Endometrium (tissue), 2 donors: ENCODE measurements around the gene KCNK15.

Experiments used
- FAIRE-seq: peaks from 2 replicates; lab custom pipeline; 2012; peaks lifted over from hg19 to GRCh38; lab: Jason Lieb, UNC
- donor health status: control.
- donor health status: control.

Gene KCNK15

DNA sequence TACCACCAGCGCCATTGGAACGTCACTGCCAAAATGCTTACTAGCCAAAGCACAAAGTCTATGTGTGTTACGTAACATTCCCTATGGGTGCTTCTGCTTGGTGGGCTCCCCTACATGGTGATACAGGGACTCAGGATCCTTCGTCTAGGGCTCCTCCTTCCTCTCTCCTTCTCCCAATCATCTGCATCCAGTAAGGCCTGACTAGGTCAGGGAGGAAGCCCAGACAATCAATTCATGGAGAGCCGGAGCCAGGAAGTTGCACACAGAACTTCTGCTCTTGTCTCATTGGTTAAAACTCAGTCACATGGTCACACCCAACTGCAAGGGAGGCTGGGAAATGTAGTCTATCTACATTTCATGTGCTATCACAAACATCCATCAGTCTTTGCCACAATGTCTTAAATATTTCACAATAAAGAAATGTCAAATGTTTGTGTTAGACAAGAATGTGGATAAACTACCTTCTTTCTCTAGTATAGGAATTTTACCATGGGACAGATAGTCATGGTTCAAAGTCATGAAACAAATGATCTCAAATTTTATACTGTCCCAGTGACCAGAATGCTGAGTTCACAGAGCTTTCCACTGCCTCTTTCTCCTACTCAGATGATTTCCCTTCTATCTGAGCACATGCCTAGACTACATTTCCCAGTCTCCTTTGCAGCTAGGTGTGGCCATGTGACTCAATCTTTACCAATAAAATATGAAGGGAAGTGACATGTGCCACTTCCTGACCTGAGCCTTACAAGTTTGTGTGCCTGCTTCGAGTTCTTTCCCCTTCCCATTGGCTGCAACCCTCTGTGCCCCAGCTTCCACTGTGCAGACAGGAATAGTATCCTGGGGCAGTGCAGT is 9.3 kb upstream of the KCNK15 start:
- peak; percentile 82 for FAIRE-seq

GRCh38 chr20:44737116-44737515 is 8.5 kb upstream of the KCNK15 start:
- no peak for FAIRE-seq

DNA sequence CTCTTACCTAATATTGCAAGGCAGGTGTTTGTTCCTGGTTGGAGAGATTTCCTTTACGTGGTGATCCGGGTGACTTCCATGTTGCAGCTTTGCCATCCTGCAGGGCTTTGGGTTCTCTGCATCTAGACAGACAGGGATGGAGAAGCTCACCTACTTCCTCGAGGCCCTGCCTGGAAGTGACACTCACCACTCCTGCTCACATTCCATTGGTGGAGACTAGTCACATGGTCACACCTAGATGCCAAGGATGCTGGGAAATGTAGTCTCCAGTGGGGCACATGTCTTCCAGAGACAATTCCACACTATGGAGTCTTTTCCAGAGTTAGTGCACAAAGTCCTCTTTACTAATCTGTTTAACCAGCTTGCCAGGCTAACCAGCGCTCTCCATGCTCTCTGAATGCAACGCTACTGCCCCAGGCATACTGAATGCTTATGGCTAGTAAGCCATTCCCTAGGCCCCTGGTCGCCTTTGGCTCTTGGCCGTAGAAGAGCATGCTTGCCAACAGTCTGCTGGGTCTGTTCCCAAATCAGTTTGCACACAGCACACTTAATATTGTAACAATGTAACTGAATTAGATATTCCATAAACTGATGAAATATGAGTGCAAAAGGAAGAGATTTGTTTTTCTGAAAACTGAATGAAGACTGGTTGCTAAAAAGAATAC is 6.7 kb upstream of the KCNK15 start:
- FAIRE-seq: no peak

DNA sequence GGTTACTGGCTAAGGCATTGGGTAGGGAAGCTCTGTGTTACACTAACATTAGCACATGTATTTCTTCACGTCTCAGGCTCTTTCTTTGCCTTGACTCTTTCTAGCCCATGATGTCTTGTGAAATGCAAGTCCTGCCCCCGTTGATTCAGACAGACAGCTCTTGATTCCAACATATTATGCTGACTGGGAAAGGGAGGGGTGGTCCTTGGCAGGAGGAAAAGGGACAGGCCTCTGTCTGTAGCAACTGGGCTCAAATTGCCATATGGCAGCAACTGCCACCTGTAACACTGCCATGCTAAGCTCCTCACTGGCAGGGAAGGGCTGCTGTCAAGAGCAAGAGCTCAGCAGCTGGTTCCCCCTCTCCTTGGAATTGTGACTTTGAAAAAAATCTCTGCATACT is 5.7 kb upstream of the KCNK15 start:
- no peak for FAIRE-seq

DNA sequence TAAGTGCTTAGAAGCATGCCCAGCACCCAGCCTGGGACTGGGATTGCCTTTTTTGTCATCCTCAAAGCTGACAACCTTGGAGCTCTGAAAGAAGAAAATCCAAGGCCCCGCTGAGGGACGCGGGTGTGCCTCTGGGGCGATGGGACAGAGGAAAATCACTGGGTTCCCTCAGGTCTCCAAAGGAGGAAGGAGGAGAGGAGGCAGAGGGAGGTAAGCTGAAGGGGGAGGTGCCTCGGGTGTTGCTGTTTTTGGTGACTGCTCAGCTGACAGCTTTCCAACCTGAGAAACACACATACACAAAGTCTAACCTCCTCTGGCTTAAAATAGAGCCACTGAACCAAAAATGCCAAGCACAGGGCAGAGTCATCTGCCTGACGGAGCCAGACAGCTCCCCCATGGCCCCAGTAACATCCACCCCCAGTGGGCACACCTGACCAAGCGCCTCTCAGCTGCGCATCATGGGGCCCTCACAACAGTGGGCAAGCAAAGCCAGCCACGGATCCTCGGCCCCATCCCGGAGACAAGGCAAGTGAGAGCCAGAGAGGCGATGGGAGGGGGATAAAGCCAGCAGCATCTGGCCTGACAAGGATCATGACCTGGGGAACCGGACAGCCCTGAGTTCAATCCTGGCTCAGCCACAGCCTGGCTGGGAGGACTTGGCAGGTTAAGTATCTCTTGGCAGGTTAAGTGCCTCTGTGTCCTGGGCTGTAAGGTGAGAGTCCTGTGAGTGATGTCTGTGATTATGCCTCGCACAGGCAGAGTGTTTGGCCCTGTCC is 3.2 kb upstream of the KCNK15 start:
- no peak for FAIRE-seq

GRCh38 chr20:44743080-44743701 is 2.5 kb upstream of the KCNK15 start:
- FAIRE-seq: no peak

GRCh38 chr20:44743916-44744655 is 1.6 kb upstream of the KCNK15 start:
- no peak for FAIRE-seq

GRCh38 chr20:44745122-44745597 is 505 bp upstream of the KCNK15 start:
- FAIRE-seq: no peak

- no peak for FAIRE-seq
Measured at GRCh38 chr20:44746367-44747165, 901 bp downstream of the KCNK15 start.

DNA sequence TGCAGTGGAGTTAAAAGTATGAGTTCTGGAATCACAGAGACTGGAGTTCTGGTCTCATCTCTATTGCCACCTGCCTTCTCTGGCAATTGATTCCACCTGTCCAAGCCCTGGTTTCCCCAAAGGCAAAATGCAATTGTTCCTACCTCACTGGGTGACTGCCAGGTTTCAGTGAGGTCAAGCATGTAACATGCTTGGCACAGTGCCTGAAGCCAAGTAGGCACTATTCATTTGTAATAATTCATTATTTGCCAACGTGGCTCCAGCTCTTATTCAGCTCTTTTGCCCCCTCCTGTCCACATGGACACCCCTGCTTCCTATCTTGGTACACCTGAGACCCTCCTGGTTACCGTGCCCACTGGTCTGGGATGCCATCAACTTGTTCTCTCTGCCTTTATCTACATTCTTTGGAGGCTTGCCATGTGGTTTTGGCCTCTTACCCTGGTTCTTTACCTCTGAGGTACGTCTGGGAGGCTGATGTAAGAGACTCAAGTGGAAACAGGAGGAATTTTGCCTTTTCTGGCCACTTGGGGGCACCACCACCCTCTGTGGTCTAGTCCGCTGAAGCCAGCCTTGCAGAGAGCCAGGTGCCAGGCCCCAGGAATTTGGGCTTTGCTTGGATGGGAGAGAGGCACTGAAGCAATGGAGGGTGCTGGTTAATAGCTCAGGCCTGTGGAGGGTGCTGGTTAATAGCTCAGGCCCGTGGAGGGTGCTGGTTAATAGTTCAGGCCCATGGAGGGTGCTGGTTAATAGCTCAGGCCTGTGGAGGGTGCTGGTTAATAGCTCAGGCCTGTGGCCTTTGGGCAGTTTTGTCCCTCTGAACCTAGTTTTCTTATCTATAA is 1.7 kb downstream of the KCNK15 start:
- FAIRE-seq: no peak

- no peak for FAIRE-seq
Measured at GRCh38 chr20:44748005-44748370, 2.3 kb downstream of the KCNK15 start.

- FAIRE-seq: no peak
Measured at GRCh38 chr20:44750081-44750805, 4.6 kb downstream of the KCNK15 start.

GRCh38 chr20:44752099-44752931 is 6.7 kb downstream of the KCNK15 start:
- no peak for FAIRE-seq

- FAIRE-seq: no peak
Measured at GRCh38 chr20:44754554-44754953, 8.9 kb downstream of the KCNK15 start.

DNA sequence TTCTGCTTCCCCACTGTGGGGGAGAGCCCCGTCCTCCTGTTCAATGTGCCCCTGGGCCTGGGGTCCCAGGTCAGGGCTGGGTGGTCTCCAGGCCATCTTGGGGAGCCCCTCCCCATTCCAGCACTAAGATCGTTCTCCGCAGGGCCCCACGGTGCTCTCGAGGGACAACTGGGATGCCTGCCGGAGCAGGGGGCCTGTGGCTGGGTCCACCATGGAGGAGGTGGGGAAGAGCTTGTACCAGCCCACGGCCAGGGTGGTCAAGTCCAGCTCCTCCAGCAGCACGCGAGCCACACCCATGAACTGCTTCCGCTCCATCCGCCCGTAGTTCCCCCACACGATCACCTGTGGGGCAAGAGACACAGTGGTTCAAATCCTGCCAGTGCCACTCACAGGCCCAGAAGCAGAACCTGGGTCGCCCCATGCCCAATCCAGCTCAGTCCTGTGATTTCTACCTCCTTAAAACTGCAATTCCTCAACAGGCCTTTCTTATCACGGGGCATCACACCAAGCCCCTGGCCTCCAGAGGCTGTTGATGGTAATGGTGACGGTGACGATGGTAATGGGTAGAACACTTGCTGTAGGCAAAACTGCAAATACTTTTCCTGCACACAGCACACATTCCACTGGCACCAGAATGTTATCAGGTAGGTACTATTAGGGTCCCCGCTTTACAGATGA is 10.5 kb downstream of the KCNK15 start:
- no peak for FAIRE-seq

DNA sequence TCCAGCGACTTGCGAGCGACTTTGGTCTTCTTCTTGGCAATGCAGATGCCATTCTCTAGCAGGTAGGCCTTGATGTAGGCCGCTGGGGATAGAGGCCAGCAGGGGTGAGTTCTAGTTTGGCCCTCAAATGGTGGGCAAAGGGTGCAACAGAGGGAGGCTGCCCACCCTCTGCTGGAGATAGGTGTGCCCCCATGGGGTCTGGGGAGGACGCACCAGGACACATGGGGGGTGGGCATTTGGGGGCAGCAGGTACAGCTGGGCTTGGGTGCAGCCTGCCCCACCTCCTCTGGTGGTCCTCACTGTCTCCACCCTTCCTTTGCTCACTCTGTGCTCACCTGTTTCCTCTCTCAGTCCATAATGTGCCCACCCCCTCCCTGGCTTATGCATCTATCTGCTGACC is 11.3 kb downstream of the KCNK15 start:
- FAIRE-seq: no peak

DNA sequence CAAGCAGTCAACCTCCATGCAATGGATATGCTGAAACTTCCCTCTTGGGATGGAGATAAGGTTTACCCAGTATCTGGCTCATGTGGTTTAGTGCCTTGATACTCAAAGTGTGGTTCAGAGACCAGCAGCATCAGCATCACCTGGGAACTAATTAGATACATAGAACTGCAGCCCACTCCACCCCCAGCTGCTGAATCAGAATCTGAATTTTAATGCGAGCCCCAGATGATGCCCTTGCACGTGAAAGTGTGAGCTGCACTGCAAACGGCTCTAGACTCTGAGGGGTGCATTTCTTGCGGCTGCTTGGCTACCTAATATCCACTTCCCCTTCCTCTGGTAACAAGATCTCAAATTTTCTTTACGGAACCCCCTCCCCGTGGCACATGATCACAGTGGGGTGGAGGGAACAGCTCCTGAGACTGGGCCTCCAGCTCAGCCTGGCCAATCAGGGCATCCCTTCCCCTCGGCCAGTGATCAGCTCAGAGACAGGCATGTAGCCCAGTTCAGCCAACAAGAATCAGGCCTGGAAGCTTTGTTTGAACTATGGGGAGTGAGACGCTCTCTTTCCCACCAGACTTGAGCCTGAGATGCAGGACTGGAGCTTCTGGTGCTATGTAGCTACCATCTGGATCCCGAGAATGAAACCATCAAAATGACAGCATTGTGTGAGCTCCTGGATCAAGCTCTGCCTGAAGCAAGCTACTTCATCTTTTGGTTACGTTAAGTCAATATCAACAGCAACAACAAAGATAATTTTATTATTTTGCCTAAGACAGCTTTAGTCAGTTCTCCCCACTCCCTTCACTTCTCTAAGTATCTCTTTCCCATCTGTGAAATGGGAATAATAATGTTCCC is 12.8 kb downstream of the KCNK15 start:
- no peak for FAIRE-seq
